Adipose tissue (tissue), 3 donors: ENCODE measurements around the gene B4GALNT2. TPM values are rescaled to one million over a fixed set of nuclear protein-coding genes. Genes with fewer than 3 reads are reported as not detected.
"Not testable (repeated sequence)": the region's sequence is repeated elsewhere in the genome, so short reads cannot be mapped to it uniquely, and the experiment has no call there.

Source experiments
- H3K27ac ChIP-seq: one replicate; pipeline ENCODE4 v1.5.1; 2013; ENCODE audit warnings: low read depth, low read length
- WGBS, 3 donors: extraction: QIAGEN DNeasy Blood & Tissue Kit; methylation state at CpG; one replicate each; pipeline ENCODE4 v1.1.7; 2013; 5-methylcytosine and 5-hydroxymethylcytosine counted together
- polyA plus RNA-seq, 3 donors: library from polyadenylated mRNA; stranded (reverse); fragments of 200-250 nt; gene quantifications; one replicate each; pipeline ENCODE4 v1.2.3, GENCODE V29; 2013
- donor health status: healthy with polysubstance abuse.
- donor health status: Bipolar disorder and iron deficiency.
- donor health status: healthy.

B4GALNT2 gene
- polyA plus RNA-seq, 3 donors = 0.18 TPM; not detected in 2

GRCh38 chr17:49165143-49165542 is 32.6 kb downstream of the B4GALNT2 start:
- H3K27ac ChIP-seq = no peak overlapping the region
- WGBS, 3 donors = 78 to 95% (median 88%) methylated on average over 2 of the region's 2 CpGs

DNA sequence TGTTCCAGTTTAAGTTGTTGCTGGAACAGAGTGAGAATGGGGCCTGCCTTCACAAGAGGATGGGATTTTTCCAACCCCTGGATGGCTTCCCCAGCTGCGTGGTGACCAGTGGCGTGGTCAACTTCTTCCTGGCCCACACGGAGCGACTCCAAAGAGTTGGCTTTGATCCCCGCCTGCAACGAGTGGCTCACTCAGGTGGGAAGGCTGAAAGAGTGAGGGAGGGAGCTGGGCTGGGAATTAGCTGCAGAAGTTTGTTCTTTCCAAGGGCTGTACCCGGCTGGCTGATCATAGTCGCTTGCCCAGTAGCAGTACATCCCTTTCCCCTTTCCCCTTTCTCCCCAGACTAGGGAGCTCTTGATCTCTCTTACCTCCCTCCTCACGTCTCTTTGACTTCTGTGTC is 36.1 kb downstream of the B4GALNT2 start:
- no peak overlapping the region for H3K27ac ChIP-seq
- WGBS, 3 donors = 49 to 69% (median 55%) methylated on average over 9 of the region's 9 CpGs

- no peak overlapping the region for H3K27ac ChIP-seq
- WGBS, 3 donors = 62 to 90% (median 80%) methylated on average over 2 of the region's 2 CpGs
Observed at GRCh38 chr17:49170216-49170615, 37.6 kb downstream of the B4GALNT2 start.

DNA sequence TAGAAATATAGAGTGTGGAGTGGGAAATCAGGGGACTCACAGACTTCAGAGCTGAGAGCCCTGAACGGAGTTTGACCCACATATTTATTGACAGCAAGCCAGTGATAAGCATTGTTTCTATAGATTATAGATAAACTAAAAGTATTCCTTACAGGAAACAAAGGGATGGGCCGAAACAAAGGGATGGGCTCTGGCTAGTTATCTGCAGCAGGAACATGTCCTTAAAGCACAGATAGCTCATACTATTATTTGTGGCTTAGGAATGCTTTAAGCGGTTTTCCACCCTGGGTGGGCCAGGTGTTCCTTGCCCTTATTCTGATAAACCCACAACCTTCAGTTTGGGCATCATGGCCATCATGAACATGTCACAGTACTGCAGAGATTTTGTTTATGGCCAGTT is 38.1 kb downstream of the B4GALNT2 start:
- 75 to 83% (median 77%) methylated on average over 3 of the region's 3 CpGs for WGBS, 3 donors
- H3K27ac ChIP-seq = not testable (repeated sequence)

- H3K27ac ChIP-seq = not testable (repeated sequence)
- 81 to 90% (median 86%) methylated on average over 11 of the region's 11 CpGs for WGBS, 3 donors
Observed at GRCh38 chr17:49175978-49176377, 43.4 kb downstream of the B4GALNT2 start.

GRCh38 chr17:49180303-49180702 is 47.7 kb downstream of the B4GALNT2 start:
- WGBS, 3 donors = 12 to 16% (median 12%) methylated on average over 5 of the region's 5 CpGs
- H3K27ac ChIP-seq = no peak overlapping the region

DNA sequence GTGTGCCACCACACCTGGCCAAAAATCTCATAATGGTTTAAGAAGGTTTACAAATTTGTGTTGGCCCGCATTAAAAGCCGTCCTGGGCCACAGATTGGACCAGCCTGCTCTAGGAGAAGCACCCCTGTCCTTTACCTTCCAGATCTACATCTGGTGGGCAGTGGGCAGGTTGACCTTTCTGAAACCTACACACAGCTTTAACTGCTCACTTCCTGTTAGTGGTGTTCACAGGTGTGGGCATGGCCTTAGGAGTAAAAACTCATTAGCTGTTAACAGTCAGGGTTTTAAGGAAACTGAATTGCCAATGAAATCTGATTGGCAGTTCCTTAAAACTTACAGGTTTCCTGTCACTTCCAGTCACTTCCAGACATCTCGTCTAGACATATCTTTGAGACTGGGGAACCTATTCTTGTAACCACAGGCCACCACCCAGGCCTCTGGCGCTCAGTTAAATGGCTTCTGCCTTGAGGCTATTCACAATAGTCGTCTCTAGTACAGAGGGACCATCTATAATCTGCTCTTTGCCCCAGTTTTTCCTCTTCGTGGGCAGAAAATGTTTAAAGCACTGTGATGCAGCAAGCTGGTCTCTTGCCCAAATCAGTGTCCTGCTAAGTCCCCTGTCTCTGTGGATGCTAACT is 48.5 kb downstream of the B4GALNT2 start:
- 70 to 82% (median 73%) methylated on average over 6 of the region's 6 CpGs for WGBS, 3 donors

GRCh38 chr17:49183341-49183740 is 50.8 kb downstream of the B4GALNT2 start:
- 76 to 89% (median 77%) methylated on average over 5 of the region's 5 CpGs for WGBS, 3 donors

More for the DNA sequence above, 48.5 kb downstream of the B4GALNT2 start:
- no peak overlapping the region for H3K27ac ChIP-seq

GRCh38 chr17:49183801-49184200 is 51.2 kb downstream of the B4GALNT2 start:
- 71 to 92% (median 86%) methylated on average over 7 of the region's 7 CpGs for WGBS, 3 donors
- H3K27ac ChIP-seq = no peak overlapping the region

More at GRCh38 chr17:49183341-49183740, 50.8 kb downstream of the B4GALNT2 start:
- H3K27ac ChIP-seq = no peak overlapping the region

DNA sequence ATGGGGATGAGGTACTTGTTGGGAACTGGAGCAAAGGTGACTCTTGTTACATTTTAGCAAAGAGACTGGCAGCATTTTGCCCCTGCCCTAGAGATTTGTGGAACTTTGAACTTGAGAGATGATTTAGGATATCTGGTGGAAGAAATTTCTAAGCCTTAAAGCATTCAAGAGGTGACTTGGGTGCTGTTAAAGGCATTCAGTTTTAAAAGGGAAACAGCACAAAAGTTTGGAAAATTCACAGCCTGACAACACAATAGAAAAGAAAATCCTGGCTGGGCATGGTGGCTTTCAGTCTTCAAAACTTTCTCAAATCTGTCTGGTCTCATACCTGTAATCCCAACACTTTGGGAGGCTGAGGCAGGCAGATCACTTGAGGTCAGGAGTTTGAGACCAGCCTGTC is 52.0 kb downstream of the B4GALNT2 start:
- not testable (repeated sequence) for H3K27ac ChIP-seq

DNA sequence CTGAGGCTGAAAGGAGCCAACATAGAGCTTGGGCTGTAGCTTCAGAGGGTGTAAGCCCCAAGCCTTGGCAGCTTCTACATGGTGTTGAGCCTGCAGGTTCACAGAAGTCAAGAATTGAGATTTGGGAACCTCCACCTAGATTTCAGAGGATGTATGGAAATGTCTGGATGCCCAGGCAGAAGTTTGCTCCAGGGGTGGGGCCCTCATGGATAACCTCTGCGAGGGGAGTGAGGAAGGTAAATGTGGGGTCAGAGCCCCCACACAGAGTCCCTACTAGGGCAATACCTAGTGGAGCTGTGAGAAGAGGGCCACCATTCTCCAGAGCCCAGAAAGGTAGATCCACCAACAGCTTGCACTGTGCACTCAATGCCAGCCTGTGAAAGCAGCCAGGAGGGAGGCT is 52.8 kb downstream of the B4GALNT2 start:
- 94 to 100% (median 100%) methylated on average over 1 of the region's 1 CpG for WGBS, 3 donors
- H3K27ac ChIP-seq = not testable (repeated sequence)

- H3K27ac ChIP-seq = no peak overlapping the region
- 93 to 98% (median 94%) methylated on average over 3 of the region's 3 CpGs for WGBS, 3 donors
Observed at GRCh38 chr17:49187301-49187700, 54.7 kb downstream of the B4GALNT2 start.

GRCh38 chr17:49190932-49191331 is 58.4 kb downstream of the B4GALNT2 start:
- 47 to 61% (median 57%) methylated on average over 4 of the region's 4 CpGs for WGBS, 3 donors
- no peak overlapping the region for H3K27ac ChIP-seq

- H3K27ac ChIP-seq = no peak overlapping the region
- 7 to 9% (median 7%) methylated on average over 8 of the region's 8 CpGs for WGBS, 3 donors
Observed at GRCh38 chr17:49191409-49191916, 58.9 kb downstream of the B4GALNT2 start.

DNA sequence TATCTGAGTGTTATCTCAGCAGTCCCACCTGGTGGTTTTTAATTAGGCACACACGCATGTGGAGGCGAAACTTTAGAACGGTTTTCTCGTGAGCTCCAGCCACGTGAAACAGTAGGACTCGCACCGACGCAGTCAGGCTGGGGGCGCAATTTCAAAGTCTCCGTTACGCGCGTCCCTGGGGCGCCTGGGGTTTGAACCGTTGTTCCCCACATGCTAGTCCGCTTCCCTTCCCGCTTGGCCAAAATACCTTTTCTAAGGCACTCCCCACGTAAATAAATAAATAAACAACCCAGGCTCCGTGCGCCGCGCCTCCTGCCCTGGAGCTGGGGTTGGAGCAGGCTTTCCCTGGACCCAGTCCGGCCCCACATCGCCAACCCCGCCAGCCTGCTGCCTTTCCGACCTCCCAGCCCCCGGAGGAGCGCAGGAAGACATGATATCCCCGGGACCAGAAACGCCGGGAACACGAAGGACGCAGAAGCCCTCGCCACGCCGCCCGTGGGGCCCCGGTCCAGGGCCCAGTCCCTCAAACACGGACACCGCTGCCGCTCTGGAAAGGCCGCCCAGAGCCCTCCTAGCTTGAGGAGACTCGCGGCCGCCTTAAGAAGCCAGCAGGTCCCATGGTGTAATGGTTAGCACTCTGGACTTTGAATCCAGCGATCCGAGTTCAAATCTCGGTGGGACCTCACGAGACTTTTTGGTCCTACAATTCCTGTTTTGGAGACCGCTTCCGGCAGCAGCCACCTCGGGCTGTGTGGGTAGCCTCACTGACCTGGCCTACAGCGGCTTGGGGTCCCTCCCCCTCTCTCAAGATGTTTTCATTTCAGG is 59.6 kb downstream of the B4GALNT2 start:
- H3K27ac ChIP-seq = peak overlapping the region; percentile 30
- 0 to 1% (median 0%) methylated on average over 53 of the region's 53 CpGs for WGBS, 3 donors

DNA sequence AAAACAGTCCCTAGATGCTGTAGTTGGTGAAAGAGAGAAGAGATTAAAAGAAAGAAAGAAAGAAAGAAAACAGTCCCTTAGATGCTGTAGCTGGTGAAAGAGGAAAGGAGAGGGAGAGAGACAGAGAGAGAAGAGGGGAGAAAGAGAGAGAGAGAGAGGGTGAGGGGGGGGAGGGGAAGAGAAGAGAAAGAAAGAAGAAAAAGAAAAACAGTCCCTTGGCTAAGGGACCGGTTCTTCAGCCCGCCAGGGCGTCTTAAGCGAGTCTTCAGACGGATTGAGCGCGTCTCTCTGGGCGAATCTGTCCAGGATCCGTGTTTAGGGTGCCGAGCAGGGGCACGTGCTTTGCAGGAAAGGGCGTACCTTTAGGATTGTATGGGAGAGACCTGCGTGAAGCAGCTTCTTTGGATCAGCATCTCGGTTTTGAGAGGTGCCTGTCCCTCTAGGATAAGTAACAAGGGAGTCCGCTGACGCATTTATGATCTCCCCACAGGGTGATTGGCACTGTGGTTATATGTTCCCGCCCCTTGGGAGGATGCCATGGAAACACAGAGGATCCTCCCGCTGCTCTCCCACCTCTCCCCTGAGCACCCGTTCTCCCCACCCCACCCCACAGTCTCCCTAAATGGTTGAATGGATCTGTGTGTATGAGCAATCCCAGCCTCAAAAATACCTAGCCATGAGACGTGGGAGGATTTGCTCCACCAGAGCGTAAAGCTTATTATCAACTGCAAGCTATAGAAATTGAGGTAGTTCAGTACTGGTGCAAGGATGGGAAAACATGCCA is 61.1 kb downstream of the B4GALNT2 start:
- H3K27ac ChIP-seq = no peak overlapping the region
- WGBS, 3 donors = 8 to 9% (median 9%) methylated on average over 21 of the region's 21 CpGs

GRCh38 chr17:49194297-49194607 is 61.7 kb downstream of the B4GALNT2 start:
- WGBS, 3 donors = 45 to 61% (median 56%) methylated on average over 3 of the region's 3 CpGs
- H3K27ac ChIP-seq = no peak overlapping the region

GRCh38 chr17:49195751-49196150 is 63.2 kb downstream of the B4GALNT2 start:
- no peak overlapping the region for H3K27ac ChIP-seq
- WGBS, 3 donors = 66 to 81% (median 77%) methylated on average over 4 of the region's 4 CpGs

GRCh38 chr17:49196520-49196919 is 64.0 kb downstream of the B4GALNT2 start:
- no peak overlapping the region for H3K27ac ChIP-seq
- WGBS, 3 donors = 71 to 85% (median 85%) methylated on average over 3 of the region's 3 CpGs
